Transverse colon (tissue), 4 donors: ENCODE data around the gene CHFR. TPM values are rescaled to one million over a fixed set of nuclear protein-coding genes. Genes with fewer than 3 reads are reported as not detected.

Experiments used
- DNase-seq: peaks from one replicate; pipeline ENCODE4 v3.0.0-alpha.2; 2019
- H3K27ac ChIP-seq, 4 donors: fragments of 200-600 bp; sonication (generic); 2 replicates each; pipeline ENCODE4 v1.5.1; 2016 to 2018; ENCODE audit warnings: inconsistent platforms in 4 of 4
- H3K27me3 ChIP-seq: fragments of 200-600 bp; sonication (generic); 2 replicates; pipeline ENCODE4 v1.5.1; 2017; ENCODE audit warnings: inconsistent platforms
- H3K36me3 ChIP-seq, 4 donors: fragments of 200-600 bp; sonication (generic); 2 replicates each; pipeline ENCODE4 v1.5.1; 2017 to 2019; ENCODE audit warnings: inconsistent platforms in 4 of 4
- H3K4me1 ChIP-seq, 4 donors: fragments of 200-600 bp; sonication (generic); 2 replicates each; pipeline ENCODE4 v1.5.1; 2017 to 2020; ENCODE audit warnings: inconsistent platforms in 4 of 4
- H3K4me3 ChIP-seq, 4 donors: fragments of 200-600 bp; sonication (generic); 1 replicate in 1 of 4; 2 replicates in 3 of 4; pipeline versions ENCODE4 v1.5.1 to v1.6.1; 2017 to 2019; ENCODE audit warnings: inconsistent platforms in 4 of 4
- H3K9me3 ChIP-seq, 2 donors: fragments of 200-600 bp; sonication (generic); 2 replicates each; pipeline ENCODE4 v1.5.1; 2017 to 2019; ENCODE audit warnings: inconsistent platforms in 2 of 2
- CTCF ChIP-seq, 5 experiments: fragments of 200-600 bp in 3 of 5; fragments of 450-650 bp in 2 of 5; sonication (generic) in 3 of 5; IDR thresholded peaks; 1 replicate in 2 of 5; 2 replicates in 3 of 5; pipeline ENCODE4 v1.5.1; 2016 to 2017; ENCODE audit warnings: antibody characterized with exemption in 5 of 5, inconsistent platforms in 3 of 5, mild to moderate bottlenecking in 2 of 5, moderate library complexity in 1 of 5
- EP300 ChIP-seq: sonication (generic); formaldehyde crosslinking; IDR thresholded peaks from one replicate; pipeline ENCODE4 v1.6.1; 2017; ENCODE audit warnings: antibody characterized with exemption, low read depth
- POLR2A ChIP-seq: fragments of 450-650 bp; IDR thresholded peaks from one replicate; pipeline ENCODE4 v1.6.1; 2016; ENCODE audit warnings: antibody characterized with exemption, mild to moderate bottlenecking, moderate library complexity
- POLR2AphosphoS5 ChIP-seq, 3 donors: sonication (generic); formaldehyde crosslinking; IDR thresholded peaks; one replicate each; pipeline ENCODE4 v1.6.1; 2016; ENCODE audit warnings: antibody characterized with exemption in 3 of 3
- WGBS, 2 donors: methylation state at CpG; one replicate each; pipeline ENCODE4 v1.1.5; 2018; ENCODE audit warnings: low coverage in 1 of 2; 5-methylcytosine and 5-hydroxymethylcytosine counted together
- in situ Hi-C, 4 donors: fragments of 200-750 bp; cut with MboI; loops; one replicate each; pipeline versions ENCODE4 v1.15.0 to v1.15.1; 2017; ENCODE audit warnings: low sequenced_read_pairs in 3 of 4, low pct_ligation_motif_present in 1 of 4, low pct_unique_long_range_greater_than_20kb in 1 of 4
- intact Hi-C: fragments of 100-400 bp; cut with DNase I; formaldehyde crosslinking; loops from one replicate; pipeline ENCODE4 v1.15.1; 2023; ENCODE audit warnings: low total_unique reads
- total RNA-seq, 4 donors: library from RNA; depleted of rRNA; stranded (reverse); fragments of >200 nt; gene quantifications; one replicate each; pipeline ENCODE4 v1.1.0, GENCODE V29; 2016

CHFR gene
- total RNA-seq, 4 donors from 2014 or later: 47.7 to 132 (median 61.9) TPM

- TF ChIP-seq POLR2AphosphoS5 (IDR thresholded peaks at IDR 0.05) (no peak), POLR2A (no peak), CTCF (IDR thresholded peaks at IDR 0.05) (no peak), EP300 (no peak)
- intact Hi-C loops: no loop called here
- H3K27ac ChIP-seq: peak overlapping the region in 3 of 4 donors; percentile 83 to 94 (median 94)
- no peak for DNase-seq
- peaks cover 0 to 19% (median 12%) of the 10 kb centered on the region in 4 donors for H3K4me1 ChIP-seq
- in situ Hi-C loops: no loop called here
- 18 to 43% methylated on average over 1 to 16 of the region's 16 CpGs for WGBS, 2 donors
- peaks cover 30% of the 10 kb centered on the region for H3K27me3 ChIP-seq
- H3K9me3 ChIP-seq: peaks cover 14 to 18% of the 10 kb centered on the region in 2 donors
- H3K4me3 ChIP-seq: peak overlapping the region in 1 of 4 donors; percentile 62
- no peaks in the 10 kb centered on the region for H3K36me3 ChIP-seq
These were observed 19.8 kb upstream of the CHFR start for GRCh38 chr12:132907216-132907615.

GRCh38 chr12:132904718-132905328 is 17.4 kb upstream of the CHFR start:
- intact Hi-C loops (no loop called here), in situ Hi-C loops (no loop called here)
- WGBS, 2 donors: 17 to 29% methylated on average over 6 to 30 of the region's 30 CpGs
- H3K36me3 ChIP-seq: no peaks in the 10 kb centered on the region
- no peaks in the 10 kb centered on the region for H3K9me3 ChIP-seq
- H3K4me3 ChIP-seq: peak overlapping the region in 1 of 4 donors; percentile 34
- peaks cover 0 to 19% (median 12%) of the 10 kb centered on the region in 4 donors for H3K4me1 ChIP-seq
- peak; percentile 83 for DNase-seq
- H3K27me3 ChIP-seq: peaks cover 30% of the 10 kb centered on the region
- peak overlapping the region in 2 of 4 donors; percentile 9 to 47 for H3K27ac ChIP-seq
- TF ChIP-seq CTCF (IDR thresholded peaks at IDR 0.05): peak; percentile 79 to 86 (median 83)
- TF ChIP-seq POLR2A: no peak
- no peak for TF ChIP-seq POLR2AphosphoS5 (IDR thresholded peaks at IDR 0.05)
- no peak for TF ChIP-seq EP300

GRCh38 chr12:132899033-132899432 is 11.6 kb upstream of the CHFR start:
- TF ChIP-seq CTCF (IDR thresholded peaks at IDR 0.05) (no peak), POLR2A (no peak)
- Histone ChIP-seq H3K4me1 (no peaks in the 10 kb centered on the region), H3K9me3 (no peaks in the 10 kb centered on the region), H3K27ac (no peak overlapping the region), H3K4me3 (no peak overlapping the region), H3K27me3 (no peaks in the 10 kb centered on the region), H3K36me3 (no peaks in the 10 kb centered on the region)
- in situ Hi-C loops: no loop called here
- intact Hi-C loops: no loop called here
- 73 to 80% methylated on average over 2 to 5 of the region's 5 CpGs for WGBS, 2 donors
- DNase-seq: no peak

- intact Hi-C loops: no loop called here
These were observed 1.4 kb upstream of the CHFR start for GRCh38 chr12:132888852-132889251.

More at GRCh38 chr12:132888852-132889251, 1.4 kb upstream of the CHFR start:
- 73 to 85% methylated on average over 3 to 6 of the region's 6 CpGs for WGBS, 2 donors
- Histone ChIP-seq H3K4me1 (peaks cover 0 to 15% (median 8%) of the 10 kb centered on the region in 4 donors), H3K27me3 (no peaks in the 10 kb centered on the region), H3K4me3 (no peak overlapping the region), H3K36me3 (peaks cover 0 to 2% (median 0%) of the 10 kb centered on the region in 4 donors), H3K9me3 (no peaks in the 10 kb centered on the region), H3K27ac (peak overlapping the region; percentile 93 to 98 (median 94))
- in situ Hi-C loops: no loop called here
- TF ChIP-seq EP300: no peak
- no peak for TF ChIP-seq POLR2AphosphoS5 (IDR thresholded peaks at IDR 0.05)
- no peak for TF ChIP-seq CTCF (IDR thresholded peaks at IDR 0.05)
- no peak for TF ChIP-seq POLR2A
- DNase-seq: no peak
